NCI-H2081 (cell line): Measurements from ENCODE around the gene FPR2.
"Not testable (repeated sequence)": the region's sequence is repeated elsewhere in the genome, so short reads cannot be mapped to it uniquely, and the experiment has no call there.

Experiments
- DNase-seq, 2 experiments: peaks; one replicate each; lab custom pipeline; 2025; lab: John Stamatoyannopoulos, UW

FPR2 gene

DNA sequence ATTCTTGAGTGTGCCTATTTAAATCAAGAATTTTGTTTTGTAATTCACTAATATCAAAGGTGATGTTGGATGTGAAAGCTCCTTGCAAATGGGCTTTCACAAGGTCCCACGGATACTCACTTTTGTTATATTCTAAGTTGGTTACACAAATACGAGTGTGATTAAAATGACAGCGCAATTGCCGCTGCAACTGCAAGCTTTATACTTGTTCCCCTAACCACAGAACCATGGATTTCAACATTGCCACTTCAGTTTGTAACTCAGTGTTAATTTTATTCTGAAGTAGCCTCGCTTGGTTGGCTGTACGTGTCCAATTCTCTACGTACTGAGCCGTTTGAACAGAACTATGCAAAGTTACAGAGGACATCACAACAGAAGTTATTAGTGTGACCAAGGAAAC is 44.4 kb downstream of the FPR2 start:
- DNase-seq: not testable (repeated sequence)

- not testable (repeated sequence) for DNase-seq
Observed at GRCh38 chr19:51806571-51806970, 45.6 kb downstream of the FPR2 start.

GRCh38 chr19:51807111-51807701 is 46.2 kb downstream of the FPR2 start:
- no peak for DNase-seq

- DNase-seq: no peak
Observed at GRCh38 chr19:51807925-51808324, 46.9 kb downstream of the FPR2 start.

DNA sequence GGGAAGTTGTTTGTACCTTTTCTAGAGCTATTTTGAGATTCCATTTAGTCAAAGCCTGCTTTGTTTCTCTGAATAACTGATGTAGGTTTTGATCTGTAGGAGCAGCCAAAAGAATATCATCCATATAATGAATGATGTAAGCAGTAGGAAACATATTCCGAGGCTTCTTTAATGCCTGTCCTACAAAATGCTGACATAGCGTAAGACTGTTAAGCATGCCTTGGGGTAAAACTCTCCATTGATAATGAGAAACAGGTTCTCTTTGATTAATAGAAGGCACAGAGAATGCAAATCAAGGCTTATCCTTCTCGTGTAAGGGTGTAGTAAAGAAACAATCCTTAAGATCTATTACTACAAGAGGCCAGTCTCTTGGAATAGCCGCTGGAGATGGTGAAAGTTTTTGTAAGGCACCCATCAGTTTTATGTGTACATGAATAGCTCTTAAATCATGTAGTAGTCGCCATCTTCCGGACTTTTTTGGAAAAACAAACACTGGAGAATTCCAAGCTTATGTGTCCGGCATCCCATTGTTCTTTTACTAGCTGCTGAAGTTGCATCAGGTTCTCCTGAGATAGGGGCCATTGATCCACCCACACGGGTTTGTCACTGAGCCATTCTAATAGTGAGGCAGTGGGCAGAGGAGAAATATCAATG is 47.5 kb downstream of the FPR2 start:
- no peak for DNase-seq

DNA sequence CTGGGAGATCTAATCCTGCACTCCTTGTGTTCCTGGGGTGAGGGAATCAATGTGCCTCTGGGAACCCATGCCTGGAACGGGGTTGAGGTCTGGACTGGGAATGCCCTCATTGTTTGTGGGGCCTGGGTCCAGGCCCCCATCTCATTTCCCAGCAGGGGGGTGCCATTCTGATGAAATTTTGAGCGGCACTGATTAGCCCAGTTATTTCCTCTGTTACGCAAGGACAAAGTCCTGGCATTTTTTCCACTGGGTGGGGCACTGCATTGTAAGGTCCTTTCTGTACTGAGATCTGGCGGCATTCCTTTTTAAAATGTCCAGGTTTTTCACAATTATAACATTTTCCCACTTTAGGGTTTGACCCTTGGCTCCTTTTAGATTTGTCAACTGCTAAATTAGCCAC is 48.8 kb downstream of the FPR2 start:
- no peak for DNase-seq

- DNase-seq: no peak
Observed at GRCh38 chr19:51810223-51810622, 49.2 kb downstream of the FPR2 start.

- DNase-seq: no peak
Observed at GRCh38 chr19:51811344-51811743, 50.4 kb downstream of the FPR2 start.

- DNase-seq: no peak
Observed at GRCh38 chr19:51815043-51815442, 54.1 kb downstream of the FPR2 start.

- DNase-seq: no peak
Observed at GRCh38 chr19:51816711-51817110, 55.7 kb downstream of the FPR2 start.

- no peak for DNase-seq
Observed at GRCh38 chr19:51820011-51820410, 59.0 kb downstream of the FPR2 start.
